HCT116 (cell line): ENCODE results near the gene MICALL2. TPM values are rescaled to one million over a fixed set of nuclear protein-coding genes. Genes with fewer than 3 reads are reported as not detected.

ENCODE experiments used
- ATAC-seq: fragments of 200-7000 bp; cut with Tn5 transposase; 2 replicates; pipeline ENCODE4 v1.9.1; 2020; ENCODE audit warnings: mild to moderate bottlenecking, moderate library complexity
- BruUV-seq: library from RNA; stranded (reverse); fragments of 400-500 nt; replicated peaks from 2 replicates; lab custom pipeline; 2021; lab: Mats Ljungman, UMichigan
- CTCF ChIA-PET: fragments of 300-600 bp; sonication (Branson Sonifier 250); formaldehyde crosslinking; loops from one replicate; lab custom pipeline; 2021; ENCODE audit warnings: antibody characterized with exemption; lab: Charles Lee
- POLR2A ChIA-PET: fragments of 300-600, 350-600 bp; sonication (Branson Sonifier 250); formaldehyde crosslinking; loops from one replicate; lab custom pipeline; 2021; ENCODE audit warnings: antibody characterized with exemption; lab: Charles Lee
- RAD21 ChIA-PET, 2 experiments: fragments of 300-600 bp; sonication (Branson Sonifier 250); formaldehyde crosslinking; loops; one replicate each; lab custom pipeline; 2023; ENCODE audit warnings: low total read pairs in 2 of 2; ENCODE audit not compliant: uncharacterized antibody in 2 of 2, unreplicated experiment in 2 of 2, low non-redundant PET in 1 of 2; lab: Charles Lee
- DNase-seq: peaks from one replicate; pipeline ENCODE4 v3.0.0-alpha.2; 2010; ENCODE audit warnings: low read depth, low spot score
- H2AFZ ChIP-seq: fragments of 200-600 bp; shearing (Covaris generic), sonication (generic); 2 replicates; pipeline ENCODE4 v1.6.1; 2017; ENCODE audit warnings: low read depth, mixed run types, mixed read lengths, antibody characterized with exemption, low read length; ENCODE audit not compliant: poor library complexity, severe bottlenecking
- H3K27ac ChIP-seq: 2 replicates; pipeline ENCODE4 v1.5.1; 2012; ENCODE audit warnings: low read depth, low read length
- H3K27me3 ChIP-seq: fragments of 200-600 bp; sonication (generic); 2 replicates; pipeline ENCODE4 v1.6.1; 2016; ENCODE audit warnings: mixed run types, low read length, mixed read lengths; ENCODE audit not compliant: insufficient read depth
- H3K36me3 ChIP-seq, 2 experiments: fragments of 200-500 bp in 1 of 2; fragments of 200-600 bp in 1 of 2; sonication (Bioruptor generic) in 1 of 2; sonication (generic) in 1 of 2; 2 replicates each; pipeline versions ENCODE4 v1.5.1 to v1.6.1; 2014 to 2016; ENCODE audit warnings: low read length in 2 of 2, inconsistent platforms in 1 of 2, mixed read lengths in 1 of 2, mixed run types in 1 of 2; ENCODE audit not compliant: insufficient read depth in 2 of 2, control insufficient read depth in 1 of 2
- H3K4me1 ChIP-seq, 2 experiments: fragments of 200-600 bp in 1 of 2; sonication (generic) in 1 of 2; 2 replicates each; pipeline versions ENCODE4 v1.5.1 to v1.6.1; 2012 to 2017; ENCODE audit warnings: low read length in 2 of 2, inconsistent platforms in 1 of 2, mild to moderate bottlenecking in 1 of 2, mixed read lengths in 1 of 2, mixed run types in 1 of 2, moderate library complexity in 1 of 2; ENCODE audit not compliant: insufficient read depth in 2 of 2, control insufficient read depth in 1 of 2
- H3K4me2 ChIP-seq: fragments of 200-600 bp; sonication (generic); 2 replicates; pipeline ENCODE4 v1.6.1; 2017; ENCODE audit warnings: mixed run types, low read length, mixed read lengths
- H3K4me3 ChIP-seq, 2 experiments: fragments of 200-600 bp in 1 of 2; sonication (generic) in 1 of 2; replicated peaks in 1 of 2; 2 replicates each; pipeline ENCODE4 v1.5.1; 2011 to 2016; ENCODE audit warnings: low read length in 2 of 2, control low read depth in 1 of 2, low read depth in 1 of 2, mild to moderate bottlenecking in 1 of 2, mixed read lengths in 1 of 2, mixed run types in 1 of 2
- H3K79me2 ChIP-seq: fragments of 200-600 bp; sonication (generic); 2 replicates; pipeline ENCODE4 v1.6.1; 2017; ENCODE audit warnings: mild to moderate bottlenecking, mixed run types, low read length, moderate library complexity, mixed read lengths; ENCODE audit not compliant: insufficient read depth
- H3K9ac ChIP-seq: fragments of 200-600 bp; sonication (generic); 2 replicates; pipeline ENCODE4 v1.6.1; 2016; ENCODE audit warnings: low read length, mixed read lengths
- H3K9me2 ChIP-seq: fragments of 200-600 bp; sonication (generic), shearing (Covaris generic); 2 replicates; pipeline ENCODE4 v1.6.1; 2017; ENCODE audit warnings: mixed run types, mild to moderate bottlenecking, moderate library complexity; ENCODE audit not compliant: insufficient read depth
- H3K9me3 ChIP-seq, 2 experiments: fragments of 200-500 bp in 1 of 2; fragments of 200-600 bp in 1 of 2; sonication (Bioruptor generic) in 1 of 2; sonication (generic) in 1 of 2; 2 replicates each; pipeline ENCODE4 v1.6.1; 2014 to 2017; ENCODE audit warnings: low read length in 2 of 2, mixed read lengths in 2 of 2, inconsistent platforms in 1 of 2, low read depth in 1 of 2, mild to moderate bottlenecking in 1 of 2, mixed run types in 1 of 2, moderate library complexity in 1 of 2; ENCODE audit not compliant: control insufficient read depth in 1 of 2, insufficient read depth in 1 of 2
- H4K20me1 ChIP-seq: fragments of 200-600 bp; sonication (generic), shearing (Covaris generic); 2 replicates; pipeline ENCODE4 v1.6.1; 2017; ENCODE audit warnings: mixed run types, mild to moderate bottlenecking, moderate library complexity; ENCODE audit not compliant: insufficient read depth
- EZH2 ChIP-seq: fragments of 200-600 bp; sonication (generic); IDR thresholded peaks from 2 replicates; pipeline ENCODE4 v1.6.1; 2017; ENCODE audit warnings: antibody characterized with exemption, mixed run types
- SP1 ChIP-seq: IDR thresholded peaks from 2 replicates; pipeline ENCODE4 v1.6.1; 2012; ENCODE audit warnings: low read depth
- SRF ChIP-seq: IDR thresholded peaks from 2 replicates; pipeline ENCODE4 v1.6.1; 2012; ENCODE audit warnings: low read depth
- TCF7L2 ChIP-seq: IDR thresholded peaks from 2 replicates; pipeline ENCODE4 v1.7.0; 2011; ENCODE audit warnings: borderline replicate concordance, inconsistent platforms; ENCODE audit not compliant: insufficient read depth, insufficient read length; ENCODE audit errors: extremely low read depth
- YY1 ChIP-seq: IDR thresholded peaks from 2 replicates; pipeline ENCODE4 v1.6.1; 2011; ENCODE audit warnings: low read length, low read depth, moderate library complexity, mild to moderate bottlenecking; ENCODE audit not compliant: insufficient replicate concordance; ENCODE audit errors: extremely low read depth
- ZFX ChIP-seq: fragments of 450-650 bp; IDR thresholded peaks from 2 replicates; pipeline ENCODE4 v1.6.1; 2017
- ZNF274 ChIP-seq: fragments of 200-500 bp; sonication (Bioruptor generic); IDR thresholded peaks from 2 replicates; pipeline ENCODE4 v1.6.1; 2014; ENCODE audit warnings: mild to moderate bottlenecking, low read depth, low read length, inconsistent platforms
- intact Hi-C: fragments of 100-400 bp; cut with micrococcal nuclease; formaldehyde crosslinking; loops from 2 replicates; pipeline ENCODE4 v1.10.0; 2022
- total RNA-seq: library from RNA; stranded (reverse); gene quantifications from one replicate; pipeline ENCODE4 v1.2.1, GENCODE V29; 2021; ENCODE audit not compliant: unreplicated experiment
- TF ChIP-seq, protein P1 (sequence below): IDR thresholded peaks from 2 replicates; pipeline ENCODE4 v1.6.1; 2012

Gene MICALL2
- total RNA-seq, 1 experiment from 2014 or later = 60.7 TPM

DNA sequence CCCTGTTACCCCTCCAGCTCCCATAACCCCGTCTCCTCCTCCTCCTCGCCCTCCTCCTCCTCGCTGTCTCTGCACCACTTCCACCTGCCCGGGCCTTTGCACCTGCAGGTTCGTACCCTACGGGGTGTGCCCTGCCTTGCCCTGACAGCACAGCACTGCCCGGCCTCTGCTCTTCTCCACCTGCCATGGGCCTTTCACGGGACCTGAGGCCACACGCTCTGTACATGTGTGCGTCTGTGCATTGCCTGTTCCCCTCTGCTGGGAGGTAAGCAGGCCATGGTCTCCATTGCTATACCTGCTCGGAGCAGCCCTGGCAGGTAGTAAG is 40.0 kb downstream of the MICALL2 start (continued):
- TF ChIP-seq, protein P1, sequence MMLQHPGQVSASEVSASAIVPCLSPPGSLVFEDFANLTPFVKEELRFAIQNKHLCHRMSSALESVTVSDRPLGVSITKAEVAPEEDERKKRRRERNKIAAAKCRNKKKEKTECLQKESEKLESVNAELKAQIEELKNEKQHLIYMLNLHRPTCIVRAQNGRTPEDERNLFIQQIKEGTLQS = no peak
- TF ChIP-seq ZNF274 = no peak
- TF ChIP-seq, all 23 proteins: peak for 0

DNA sequence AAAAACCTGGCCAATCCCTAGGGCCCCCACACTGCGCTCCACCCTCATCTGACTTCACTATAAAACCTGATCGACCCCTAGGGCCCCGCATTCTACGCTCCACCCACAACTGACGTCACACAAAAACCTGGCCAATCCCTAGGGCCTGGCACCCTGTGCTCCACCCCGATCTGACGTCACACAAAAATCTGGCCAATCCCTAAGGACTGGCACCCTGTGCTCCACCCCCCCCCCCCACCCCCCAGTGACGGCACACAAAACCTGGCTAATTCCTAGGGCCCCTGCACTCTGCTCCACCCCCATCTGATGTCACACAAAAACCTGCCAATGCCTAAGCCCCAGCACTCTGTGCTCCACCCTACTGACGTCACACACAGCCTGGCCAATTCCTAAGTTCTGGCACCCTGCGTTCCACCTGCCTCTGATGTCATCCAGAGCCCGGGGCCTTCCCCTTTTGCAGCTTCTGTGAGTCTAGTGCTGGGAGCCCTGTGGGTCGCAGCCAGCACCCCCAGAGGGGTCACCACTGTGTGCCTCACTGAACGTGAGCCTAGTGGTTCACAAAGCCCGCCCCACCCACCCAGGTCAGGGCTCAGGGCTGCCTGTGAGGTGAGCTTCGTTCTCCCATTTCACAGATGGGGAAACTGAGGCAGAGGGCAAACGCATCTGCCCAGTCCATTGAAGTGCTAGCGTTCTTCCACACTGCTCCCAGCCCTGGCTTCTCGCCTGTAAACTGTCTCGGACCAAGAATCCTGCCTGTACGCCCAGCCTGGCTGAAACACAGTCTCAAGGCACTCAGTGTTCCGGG is 40.6 kb downstream of the MICALL2 start:
- Histone ChIP-seq H3K9ac (no peak overlapping the region), H3K27ac (no peak overlapping the region), H3K4me1 (peaks cover 0 to 18% of the 10 kb centered on the region in 2 experiments; a peak in 3 of 4 replicates), H2AFZ (no peak overlapping the region), H3K4me2 (peak overlapping the region; percentile 30; the same call in 1 of the 2 replicates), H3K9me2 (no peaks in the 10 kb centered on the region), H3K9me3 (no peaks in the 10 kb centered on the region), H3K4me3 (no peak overlapping the region), H3K79me2 (no peaks in the 10 kb centered on the region), H4K20me1 (no peaks in the 10 kb centered on the region), H3K36me3 (no peaks in the 10 kb centered on the region), H3K27me3 (no peaks in the 10 kb centered on the region)
- ATAC-seq (peak; percentile 86), DNase-seq (peak; percentile 94)
- CTCF ChIA-PET = no interaction called here
- TF ChIP-seq SP1 = peak; percentile 70
- peak; percentile 3 for TF ChIP-seq TCF7L2
- no peak for TF ChIP-seq SRF
- no TSS peak for BruUV-seq
- POLR2A ChIA-PET = no interaction called here
- intact Hi-C loops = loop anchor here (2.0 kb wide), 1 partner anchor 136 kb away; no protein-coding TSS in a partner anchor
- RAD21 ChIA-PET = no interaction called here

DNA sequence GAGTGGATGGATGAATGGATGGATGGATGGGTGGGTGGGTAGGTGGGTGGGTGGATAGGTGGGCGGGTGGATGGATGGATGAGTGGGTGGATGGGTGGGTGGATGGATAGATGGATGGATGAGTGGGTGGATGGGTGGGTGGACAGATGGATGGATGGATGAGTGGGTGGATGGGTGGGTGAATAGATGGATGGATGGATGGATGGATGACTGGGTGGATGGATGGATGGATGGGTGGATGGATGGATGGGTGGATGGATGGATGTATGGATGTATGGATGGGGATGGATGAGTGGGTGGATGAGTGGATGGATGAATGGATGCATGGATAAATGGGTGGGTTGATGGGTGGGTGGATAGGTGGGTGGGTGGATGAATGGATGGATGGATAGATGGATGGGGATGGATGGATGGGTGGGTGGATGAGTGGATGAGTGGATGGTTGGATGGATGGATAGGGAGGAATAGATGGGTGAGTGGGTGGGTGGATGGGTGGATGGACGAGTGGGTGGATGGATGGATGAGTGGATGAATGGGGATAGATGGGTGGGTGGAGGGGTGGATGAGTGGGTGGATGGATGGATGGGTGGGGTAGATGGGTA is 43.8 kb downstream of the MICALL2 start:
- RAD21 ChIA-PET = no interaction called here
- Histone ChIP-seq H3K79me2 (no peaks in the 10 kb centered on the region), H3K27ac (no peak overlapping the region), H4K20me1 (no peaks in the 10 kb centered on the region), H3K36me3 (no peaks in the 10 kb centered on the region), H3K27me3 (no peaks in the 10 kb centered on the region), H3K4me1 (peaks cover 2 to 28% of the 10 kb centered on the region in 2 experiments; a peak in 3 of 4 replicates), H3K4me3 (no peak overlapping the region), H2AFZ (no peak overlapping the region), H3K9me2 (no peaks in the 10 kb centered on the region), H3K9ac (no peak overlapping the region), H3K9me3 (no peaks in the 10 kb centered on the region), H3K4me2 (no peak overlapping the region)
- CTCF ChIA-PET = no interaction called here
- no TSS peak for BruUV-seq
- DNase-seq = no peak
- TF ChIP-seq YY1 (no peak), TCF7L2 (no peak), EZH2 (no peak), ZFX (no peak)
- TF ChIP-seq, protein P1 = no peak
- intact Hi-C loops = no loop called here
- no peak for ATAC-seq
- POLR2A ChIA-PET = no interaction called here
